ENCODE data around the gene SLC25A51. TPM values are rescaled to one million over a fixed set of nuclear protein-coding genes. Genes with fewer than 3 reads are reported as not detected.

The SLC25A51 gene
- total RNA-seq, 3 donors from 2014 or later: 22.5 to 43.7 (median 30.8) TPM

- H3K4me1 ChIP-seq: no peaks in the 10 kb centered on the region
- no peak for DNase-seq (ENCODE audit: low spot score in 2 of 2)
- no peak overlapping the region for H3K4me3 ChIP-seq
- no peak for TF ChIP-seq CTCF (IDR thresholded peaks at IDR 0.05)
- TF ChIP-seq POLR2AphosphoS5 (IDR thresholded peaks at IDR 0.05): no peak
- no peak for TF ChIP-seq POLR2A (IDR thresholded peaks at IDR 0.05)
- no peaks in the 10 kb centered on the region for H3K9me3 ChIP-seq
- no peaks in the 10 kb centered on the region for H3K36me3 ChIP-seq
- no peaks in the 10 kb centered on the region for H3K27me3 ChIP-seq
- H3K27ac ChIP-seq: peak overlapping the region in 1 of 2 donors; percentile 41
- intact Hi-C loops (cut with DNase I; ENCODE audit: low total_unique reads): no loop called here
Measured at GRCh38 chr9:37920471-37921167, 16.7 kb upstream of the SLC25A51 start.

GRCh38 chr9:37919956-37920335 lies 16.0 kb upstream of the SLC25A51 start:
- no peak for TF ChIP-seq POLR2A (IDR thresholded peaks at IDR 0.05)
- no peak for TF ChIP-seq CTCF (IDR thresholded peaks at IDR 0.05)
- no peak for TF ChIP-seq POLR2AphosphoS5 (IDR thresholded peaks at IDR 0.05)
- no peak for DNase-seq (ENCODE audit: low spot score in 2 of 2)
- Histone ChIP-seq H3K4me1 (no peaks in the 10 kb centered on the region), H3K36me3 (no peaks in the 10 kb centered on the region), H3K9me3 (no peaks in the 10 kb centered on the region), H3K27ac (no peak overlapping the region), H3K27me3 (no peaks in the 10 kb centered on the region), H3K4me3 (no peak overlapping the region)
- intact Hi-C loops (cut with DNase I; ENCODE audit: low total_unique reads): loop anchor here (10.0 kb wide), 1 partner anchor 165 kb away; no protein-coding TSS in a partner anchor

GRCh38 chr9:37919246-37919955 lies 15.5 kb upstream of the SLC25A51 start:
- H3K4me3 ChIP-seq: no peak overlapping the region
- no peaks in the 10 kb centered on the region for H3K4me1 ChIP-seq
- DNase-seq (ENCODE audit: low spot score in 2 of 2): no peak
- intact Hi-C loops (cut with DNase I; ENCODE audit: low total_unique reads): loop anchor here (10.0 kb wide), 1 partner anchor 165 kb away; no protein-coding TSS in a partner anchor
- no peak overlapping the region for H3K27ac ChIP-seq
- H3K27me3 ChIP-seq: no peaks in the 10 kb centered on the region
- H3K9me3 ChIP-seq: no peaks in the 10 kb centered on the region
- no peaks in the 10 kb centered on the region for H3K36me3 ChIP-seq
- no peak for TF ChIP-seq POLR2AphosphoS5 (IDR thresholded peaks at IDR 0.05)
- TF ChIP-seq POLR2A (IDR thresholded peaks at IDR 0.05): no peak
- no peak for TF ChIP-seq CTCF (IDR thresholded peaks at IDR 0.05)

GRCh38 chr9:37918665-37919170 lies 14.8 kb upstream of the SLC25A51 start:
- H3K27ac ChIP-seq: no peak overlapping the region
- TF ChIP-seq CTCF (IDR thresholded peaks at IDR 0.05) (no peak), POLR2AphosphoS5 (IDR thresholded peaks at IDR 0.05) (no peak), POLR2A (IDR thresholded peaks at IDR 0.05) (no peak)
- no peaks in the 10 kb centered on the region for H3K9me3 ChIP-seq
- no peak overlapping the region for H3K4me3 ChIP-seq
- no peaks in the 10 kb centered on the region for H3K27me3 ChIP-seq
- no peaks in the 10 kb centered on the region for H3K4me1 ChIP-seq
- no peak for DNase-seq (ENCODE audit: low spot score in 2 of 2)
- intact Hi-C loops (cut with DNase I; ENCODE audit: low total_unique reads): loop anchor here (10.0 kb wide), 1 partner anchor 166 kb away; no protein-coding TSS in a partner anchor
- H3K36me3 ChIP-seq: no peaks in the 10 kb centered on the region

All from breast epithelium (tissue), 4 donors.